ENCODE measurements around the gene RTL1.

The RTL1 gene

GRCh38 chr14:100903672-100904185, at the start of gene RTL1:
Gene RTL1, minus strand, starts transcription at chr14:100903722. Its CDS starts 18,934 bp downstream, at chr14:100884788.
- DNase-seq (ENCODE audit: low spot score in 2 of 2): peak in 1 of 2 donors; percentile 36
- no peaks in the 10 kb centered on the region for H3K36me3 Mint-ChIP-seq
- ATAC-seq: no peak
- no peaks in the 10 kb centered on the region for H3K4me1 Mint-ChIP-seq
- H3K4me3 Mint-ChIP-seq: no peak within 1 kb of the TSS
- H3K27ac Mint-ChIP-seq: no peak within 1 kb of the TSS
- H3K9me3 Mint-ChIP-seq: no peaks in the 10 kb centered on the region

- Mint-ChIP-seq H3K4me3 (no peak overlapping the region), H3K9me3 (no peaks in the 10 kb centered on the region), H3K36me3 (no peaks in the 10 kb centered on the region), H3K4me1 (no peaks in the 10 kb centered on the region), H3K27ac (no peak overlapping the region)
- ATAC-seq (no peak), DNase-seq (ENCODE audit: low spot score in 2 of 2) (no peak)
Observed at GRCh38 chr14:100950024-100950423, 46.5 kb upstream of the RTL1 start.

GRCh38 chr14:100944052-100944451, 40.5 kb upstream of the RTL1 start:
- Mint-ChIP-seq H3K27ac (no peak overlapping the region), H3K4me1 (no peaks in the 10 kb centered on the region)
- no peak for ATAC-seq

GRCh38 chr14:100930270-100930669, 26.7 kb upstream of the RTL1 start:
- H3K4me3 Mint-ChIP-seq: no peak overlapping the region
- H3K36me3 Mint-ChIP-seq: no peaks in the 10 kb centered on the region
- ATAC-seq (no peak), DNase-seq (ENCODE audit: low spot score in 2 of 2) (no peak)
- no peaks in the 10 kb centered on the region for H3K9me3 Mint-ChIP-seq
- no peak overlapping the region for H3K27ac Mint-ChIP-seq
- no peaks in the 10 kb centered on the region for H3K4me1 Mint-ChIP-seq

More at GRCh38 chr14:100944052-100944451, 40.5 kb upstream of the RTL1 start:
- no peak overlapping the region for H3K4me3 Mint-ChIP-seq
- H3K36me3 Mint-ChIP-seq: no peaks in the 10 kb centered on the region
- no peak for DNase-seq (ENCODE audit: low spot score in 2 of 2)
- no peaks in the 10 kb centered on the region for H3K9me3 Mint-ChIP-seq

- ATAC-seq: no peak
- Mint-ChIP-seq H3K4me3 (no peak overlapping the region), H3K4me1 (no peaks in the 10 kb centered on the region), H3K9me3 (no peaks in the 10 kb centered on the region), H3K27ac (no peak overlapping the region), H3K36me3 (no peaks in the 10 kb centered on the region)
- no peak for DNase-seq (ENCODE audit: low spot score in 2 of 2)
Observed at GRCh38 chr14:100915560-100915959, 12.0 kb upstream of the RTL1 start.

- H3K9me3 Mint-ChIP-seq: no peaks in the 10 kb centered on the region
- H3K4me3 Mint-ChIP-seq: no peak overlapping the region
- ATAC-seq: no peak
- DNase-seq (ENCODE audit: low spot score in 2 of 2): no peak
- H3K36me3 Mint-ChIP-seq: no peaks in the 10 kb centered on the region
- no peaks in the 10 kb centered on the region for H3K4me1 Mint-ChIP-seq
- no peak overlapping the region for H3K27ac Mint-ChIP-seq
Observed at GRCh38 chr14:100914597-100915021, 11.1 kb upstream of the RTL1 start.

- no peaks in the 10 kb centered on the region for H3K4me1 Mint-ChIP-seq
- no peak overlapping the region for H3K27ac Mint-ChIP-seq
- DNase-seq (ENCODE audit: low spot score in 2 of 2): no peak
- no peaks in the 10 kb centered on the region for H3K36me3 Mint-ChIP-seq
- ATAC-seq: no peak
- no peak overlapping the region for H3K4me3 Mint-ChIP-seq
- H3K9me3 Mint-ChIP-seq: no peaks in the 10 kb centered on the region
Observed at GRCh38 chr14:100911665-100912316, 8.3 kb upstream of the RTL1 start.

- Mint-ChIP-seq H3K9me3 (no peaks in the 10 kb centered on the region), H3K27ac (no peak overlapping the region), H3K4me1 (no peaks in the 10 kb centered on the region), H3K4me3 (no peak overlapping the region), H3K36me3 (no peaks in the 10 kb centered on the region)
- peak; percentile 19 for ATAC-seq
- DNase-seq (ENCODE audit: low spot score in 2 of 2): no peak
Observed at GRCh38 chr14:100910888-100911664, 7.6 kb upstream of the RTL1 start.

GRCh38 chr14:100909439-100909838, 5.9 kb upstream of the RTL1 start:
- DNase-seq (ENCODE audit: low spot score in 2 of 2): no peak
- Mint-ChIP-seq H3K36me3 (no peaks in the 10 kb centered on the region), H3K27ac (no peak overlapping the region), H3K9me3 (no peaks in the 10 kb centered on the region), H3K4me1 (no peaks in the 10 kb centered on the region), H3K4me3 (no peak overlapping the region)
- no peak for ATAC-seq

- DNase-seq (ENCODE audit: low spot score in 2 of 2): no peak
- no peaks in the 10 kb centered on the region for H3K36me3 Mint-ChIP-seq
- no peaks in the 10 kb centered on the region for H3K9me3 Mint-ChIP-seq
- no peaks in the 10 kb centered on the region for H3K4me1 Mint-ChIP-seq
- ATAC-seq: no peak
- no peak overlapping the region for H3K27ac Mint-ChIP-seq
- H3K4me3 Mint-ChIP-seq: no peak overlapping the region
Observed at GRCh38 chr14:100907240-100907639, 3.7 kb upstream of the RTL1 start.

GRCh38 chr14:100906420-100906819, 2.9 kb upstream of the RTL1 start:
- H3K4me1 Mint-ChIP-seq: no peaks in the 10 kb centered on the region
- H3K9me3 Mint-ChIP-seq: no peaks in the 10 kb centered on the region
- no peak overlapping the region for H3K27ac Mint-ChIP-seq
- H3K4me3 Mint-ChIP-seq: no peak overlapping the region
- ATAC-seq (no peak), DNase-seq (ENCODE audit: low spot score in 2 of 2) (peak in 1 of 2 donors; percentile 43)
- H3K36me3 Mint-ChIP-seq: no peaks in the 10 kb centered on the region

GRCh38 chr14:100905166-100905565, 1.6 kb upstream of the RTL1 start:
- H3K36me3 Mint-ChIP-seq: no peaks in the 10 kb centered on the region
- ATAC-seq (no peak), DNase-seq (ENCODE audit: low spot score in 2 of 2) (no peak)
- H3K4me1 Mint-ChIP-seq: no peaks in the 10 kb centered on the region
- H3K4me3 Mint-ChIP-seq: no peak overlapping the region
- H3K9me3 Mint-ChIP-seq: no peaks in the 10 kb centered on the region
- H3K27ac Mint-ChIP-seq: no peak overlapping the region

- Mint-ChIP-seq H3K4me3 (no peak overlapping the region), H3K4me1 (no peaks in the 10 kb centered on the region), H3K9me3 (no peaks in the 10 kb centered on the region), H3K27ac (no peak overlapping the region), H3K36me3 (no peaks in the 10 kb centered on the region)
- ATAC-seq (no peak), DNase-seq (ENCODE audit: low spot score in 2 of 2) (no peak)
Observed at GRCh38 chr14:100904307-100905087, 975 bp upstream of the RTL1 start.

GRCh38 chr14:100903134-100903468, 421 bp downstream of the RTL1 start:
- no peak for DNase-seq (ENCODE audit: low spot score in 2 of 2)
- Mint-ChIP-seq H3K9me3 (no peaks in the 10 kb centered on the region), H3K4me3 (no peak overlapping the region), H3K27ac (no peak overlapping the region), H3K36me3 (no peaks in the 10 kb centered on the region), H3K4me1 (no peaks in the 10 kb centered on the region)
- no peak for ATAC-seq

- no peaks in the 10 kb centered on the region for H3K36me3 Mint-ChIP-seq
Observed at GRCh38 chr14:100902295-100903133, 1.0 kb downstream of the RTL1 start.

More at GRCh38 chr14:100902295-100903133, 1.0 kb downstream of the RTL1 start:
- H3K4me3 Mint-ChIP-seq: no peak overlapping the region
- no peak for DNase-seq (ENCODE audit: low spot score in 2 of 2)
- no peaks in the 10 kb centered on the region for H3K9me3 Mint-ChIP-seq
- no peaks in the 10 kb centered on the region for H3K4me1 Mint-ChIP-seq
- ATAC-seq: no peak
- no peak overlapping the region for H3K27ac Mint-ChIP-seq

Measured in stimulated activated effector memory CD8-positive, alpha-beta T cell treated with anti-CD3 and anti-CD28 coated beads, Interleukin-12 subunit alpha, Interleukin-12 subunit beta, amount 100 ng/mL, for 72 hours (primary cell).